Ishikawa (cell line): ENCODE measurements around the gene CPED1.

Source experiments
- CEBPB ChIP-seq: IDR thresholded peaks from 2 replicates; pipeline ENCODE4 v1.6.1; 2012
- EP300 ChIP-seq: IDR thresholded peaks from 2 replicates; pipeline ENCODE4 v1.6.1; 2012; ENCODE audit warnings: borderline replicate concordance
- MAX ChIP-seq: IDR thresholded peaks from 2 replicates; pipeline ENCODE4 v1.6.1; 2012
- NFIC ChIP-seq: IDR thresholded peaks from 2 replicates; pipeline ENCODE4 v1.6.1; 2012
- RAD21 ChIP-seq: IDR thresholded peaks from 2 replicates; pipeline ENCODE4 v1.6.1; 2012; ENCODE audit warnings: low read depth
- REST ChIP-seq: IDR thresholded peaks from 2 replicates; pipeline ENCODE4 v1.6.1; 2012; ENCODE audit warnings: low read depth, mild to moderate bottlenecking
- TAF1 ChIP-seq: IDR thresholded peaks from 2 replicates; pipeline ENCODE4 v1.6.1; 2012; ENCODE audit warnings: low read depth, mild to moderate bottlenecking
- TCF12 ChIP-seq: IDR thresholded peaks from 2 replicates; pipeline ENCODE4 v1.6.1; 2012; ENCODE audit warnings: low read depth
- YY1 ChIP-seq: IDR thresholded peaks from 2 replicates; pipeline ENCODE4 v1.6.1; 2012; ENCODE audit warnings: low read depth
- ZBTB7A ChIP-seq: IDR thresholded peaks from 2 replicates; pipeline ENCODE4 v1.6.1; 2012; ENCODE audit warnings: low read depth

GRCh38 chr7:121077165-121077630 lies 88.7 kb downstream of the CPED1 start:
- TF ChIP-seq ZBTB7A (no peak), TCF12 (no peak), YY1 (no peak), CEBPB (no peak), REST (no peak), NFIC (no peak), MAX (no peak), EP300 (no peak), TAF1 (no peak), RAD21 (no peak)
